ENCODE measurements around the gene HFE. TPM values are rescaled to one million over a fixed set of nuclear protein-coding genes. Genes with fewer than 3 reads are reported as not detected.

HFE gene
- total RNA-seq, 1 experiment from 2014 or later = not detected

- intact Hi-C loops (cut with micrococcal nuclease) = no loop called here
- TF ChIP-seq, protein P1, sequence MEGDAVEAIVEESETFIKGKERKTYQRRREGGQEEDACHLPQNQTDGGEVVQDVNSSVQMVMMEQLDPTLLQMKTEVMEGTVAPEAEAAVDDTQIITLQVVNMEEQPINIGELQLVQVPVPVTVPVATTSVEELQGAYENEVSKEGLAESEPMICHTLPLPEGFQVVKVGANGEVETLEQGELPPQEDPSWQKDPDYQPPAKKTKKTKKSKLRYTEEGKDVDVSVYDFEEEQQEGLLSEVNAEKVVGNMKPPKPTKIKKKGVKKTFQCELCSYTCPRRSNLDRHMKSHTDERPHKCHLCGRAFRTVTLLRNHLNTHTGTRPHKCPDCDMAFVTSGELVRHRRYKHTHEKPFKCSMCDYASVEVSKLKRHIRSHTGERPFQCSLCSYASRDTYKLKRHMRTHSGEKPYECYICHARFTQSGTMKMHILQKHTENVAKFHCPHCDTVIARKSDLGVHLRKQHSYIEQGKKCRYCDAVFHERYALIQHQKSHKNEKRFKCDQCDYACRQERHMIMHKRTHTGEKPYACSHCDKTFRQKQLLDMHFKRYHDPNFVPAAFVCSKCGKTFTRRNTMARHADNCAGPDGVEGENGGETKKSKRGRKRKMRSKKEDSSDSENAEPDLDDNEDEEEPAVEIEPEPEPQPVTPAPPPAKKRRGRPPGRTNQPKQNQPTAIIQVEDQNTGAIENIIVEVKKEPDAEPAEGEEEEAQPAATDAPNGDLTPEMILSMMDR (conservative IDR thresholded peaks at IDR 0.05; ENCODE audit: low read depth, low read length) = no peak
- TF ChIP-seq EZH2phosphoT487 (IDR thresholded peaks at IDR 0.05; ENCODE audit: borderline replicate concordance, low read length) (no peak), EZH2 (IDR thresholded peaks at IDR 0.05; ENCODE audit: low read length, unreplicated experiment) (no peak)
- DNase-seq (no peak), ATAC-seq (no peak)
- Histone ChIP-seq H3K36me3 (ENCODE audit: low read depth, low read length) (no peaks in the 10 kb centered on the region), H3K4me1 (ENCODE audit: insufficient read depth, low read length) (peaks cover 9% of the 10 kb centered on the region), H4K20me1 (ENCODE audit: low read length) (no peaks in the 10 kb centered on the region), H3K4me3 (ENCODE audit: low read length) (no peak overlapping the region), H3K27me3 (ENCODE audit: low read length) (no peaks in the 10 kb centered on the region), H3K27ac (ENCODE audit: low read length) (no peak overlapping the region), H3K4me2 (ENCODE audit: low read length) (no peak overlapping the region), H3K9me2 (replicated peaks; ENCODE audit: low read length) (no peaks in the 10 kb centered on the region), H3K79me2 (ENCODE audit: low read length) (no peaks in the 10 kb centered on the region), H3K9ac (ENCODE audit: low read length) (no peak overlapping the region), H3F3A (ENCODE audit: low read length, unreplicated experiment) (peaks cover 5% of the 10 kb centered on the region), H2AFZ (ENCODE audit: low read length) (no peak overlapping the region), H3K9me3 (ENCODE audit: low read length) (no peaks in the 10 kb centered on the region)
- BruUV-seq (replicated peaks) = no TSS peak
- ChIA-PET CTCF (no interaction called here), POLR2A (ENCODE audit: unreplicated experiment) (no interaction called here)
Measured at GRCh38 chr6:26109772-26110171, 22.5 kb downstream of the HFE start.

- H3K79me2 ChIP-seq (ENCODE audit: low read length) = 0 out of 2 replicates have a peak, but pooled peaks cover 4% of the 10 kb centered on the region
- H3K4me1 ChIP-seq (ENCODE audit: insufficient read depth, low read length) = peaks cover 5% of the 10 kb centered on the region
- no peak overlapping the region for H3K4me2 ChIP-seq (ENCODE audit: low read length)
- ChIA-PET CTCF (no interaction called here), POLR2A (ENCODE audit: unreplicated experiment) (no interaction called here)
- no peak overlapping the region for H3K4me3 ChIP-seq (ENCODE audit: low read length)
- ATAC-seq (no peak), DNase-seq (no peak)
- H3K9me3 ChIP-seq (ENCODE audit: low read length) = no peaks in the 10 kb centered on the region
- no peaks in the 10 kb centered on the region for H3K27me3 ChIP-seq (ENCODE audit: low read length)
- H3K27ac ChIP-seq (ENCODE audit: low read length) = no peak overlapping the region
- H3K9me2 ChIP-seq (replicated peaks; ENCODE audit: low read length) = no peaks in the 10 kb centered on the region
- no peaks in the 10 kb centered on the region for H3F3A ChIP-seq (ENCODE audit: low read length, unreplicated experiment)
- no peak overlapping the region for H3K9ac ChIP-seq (ENCODE audit: low read length)
- no peak overlapping the region for H2AFZ ChIP-seq (ENCODE audit: low read length)
- BruUV-seq (replicated peaks) = no TSS peak
- H3K36me3 ChIP-seq (ENCODE audit: low read depth, low read length) = peaks cover 3% of the 10 kb centered on the region; the same call in 1 of the 2 replicates
- TF ChIP-seq, protein P1 (conservative IDR thresholded peaks at IDR 0.05; ENCODE audit: low read depth, low read length) = no peak
- TF ChIP-seq EZH2phosphoT487 (IDR thresholded peaks at IDR 0.05; ENCODE audit: borderline replicate concordance, low read length) (no peak), EZH2 (IDR thresholded peaks at IDR 0.05; ENCODE audit: low read length, unreplicated experiment) (no peak)
- intact Hi-C loops (cut with micrococcal nuclease) = no loop called here
- no peaks in the 10 kb centered on the region for H4K20me1 ChIP-seq (ENCODE audit: low read length)
Measured at GRCh38 chr6:26113570-26113969, 26.3 kb downstream of the HFE start.

DNA sequence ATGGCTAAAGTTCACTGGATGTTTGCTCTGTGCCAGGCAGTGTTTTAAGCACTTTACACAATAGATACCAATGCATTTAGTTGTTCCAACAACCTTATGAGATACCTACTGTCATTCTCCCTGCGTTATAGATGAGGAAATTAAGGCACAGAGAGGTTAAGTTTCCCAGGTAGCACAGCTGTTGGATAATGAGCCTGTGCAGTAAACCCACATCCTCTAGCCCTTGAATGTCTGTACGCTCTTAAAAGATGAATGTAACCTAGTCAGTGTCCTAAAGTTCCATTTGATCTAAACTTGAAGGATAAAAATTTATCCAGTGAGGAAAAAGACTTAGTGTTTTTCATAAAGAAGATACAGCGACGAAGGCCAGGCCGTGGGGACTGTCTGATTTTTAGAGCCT lies 28.0 kb downstream of the HFE start:
- H3K4me3 ChIP-seq (ENCODE audit: low read length) = no peak overlapping the region
- ATAC-seq = no peak
- TF ChIP-seq EZH2 (IDR thresholded peaks at IDR 0.05; ENCODE audit: low read length, unreplicated experiment) (no peak), EZH2phosphoT487 (IDR thresholded peaks at IDR 0.05; ENCODE audit: borderline replicate concordance, low read length) (no peak)
- TF ChIP-seq, protein P1 (conservative IDR thresholded peaks at IDR 0.05; ENCODE audit: low read depth, low read length) = no peak
- intact Hi-C loops (cut with micrococcal nuclease) = no loop called here
- H3K9me2 ChIP-seq (replicated peaks; ENCODE audit: low read length) = no peaks in the 10 kb centered on the region
- H3K4me1 ChIP-seq (ENCODE audit: insufficient read depth, low read length) = peaks cover 14% of the 10 kb centered on the region
- no peak overlapping the region for H2AFZ ChIP-seq (ENCODE audit: low read length)
- ChIA-PET POLR2A (ENCODE audit: unreplicated experiment) (no interaction called here), CTCF (no interaction called here)
- no peak overlapping the region for H3K9ac ChIP-seq (ENCODE audit: low read length)
- peaks cover 3% of the 10 kb centered on the region; the same call in 1 of the 2 replicates for H3K36me3 ChIP-seq (ENCODE audit: low read depth, low read length)
- no peak overlapping the region for H3K27ac ChIP-seq (ENCODE audit: low read length)
- DNase-seq = no peak
- H3K79me2 ChIP-seq (ENCODE audit: low read length) = peaks cover 7% of the 10 kb centered on the region; the same call in 1 of the 2 replicates
- H3K27me3 ChIP-seq (ENCODE audit: low read length) = no peaks in the 10 kb centered on the region
- H3F3A ChIP-seq (ENCODE audit: low read length, unreplicated experiment) = no peaks in the 10 kb centered on the region
- no TSS peak for BruUV-seq (replicated peaks)
- no peak overlapping the region for H3K4me2 ChIP-seq (ENCODE audit: low read length)
- H3K9me3 ChIP-seq (ENCODE audit: low read length) = no peaks in the 10 kb centered on the region
- no peaks in the 10 kb centered on the region for H4K20me1 ChIP-seq (ENCODE audit: low read length)

Data from PC-3 (cell line).